GM18520 (cell line): ENCODE measurements around the gene PINLYP.

Experiments
- ATAC-seq: cut with Tn5 transposase; IDR thresholded peaks from one replicate; pipeline ENCODE4 v1.9.1; 2021; ENCODE audit not compliant: unreplicated experiment

PINLYP gene

GRCh38 chr19:43575156-43575950 is at the start of gene PINLYP, which contains the start of gene XRCC1:
TSS of gene PINLYP (plus strand) at chr19:43575801. CDS start at chr19:43577192, 1,391 bp downstream.
TSS of gene XRCC1 (minus strand) at chr19:43575527. CDS start at chr19:43575458, 69 bp downstream.
- peak; percentile 96 for ATAC-seq

- no peak for ATAC-seq
Measured at GRCh38 chr19:43525836-43526771, 49.5 kb upstream of the PINLYP start.

- ATAC-seq, result no peak
Measured at GRCh38 chr19:43526884-43527859, 48.4 kb upstream of the PINLYP start, which contains the start of gene ETHE1. TSS of gene ETHE1 (minus strand) at chr19:43527201. CDS start at chr19:43527177, 24 bp downstream.

- no peak for ATAC-seq
Measured at GRCh38 chr19:43527860-43528622, 47.6 kb upstream of the PINLYP start.

- peak; percentile 15 for ATAC-seq
Measured at GRCh38 chr19:43532571-43532961, 43.0 kb upstream of the PINLYP start.

- peak; percentile 64 for ATAC-seq
Measured at GRCh38 chr19:43532962-43533545, 42.5 kb upstream of the PINLYP start, which contains the start of gene ZNF575. TSS of gene ZNF575 (plus strand) at chr19:43533188. CDS start at chr19:43534423, 1,235 bp downstream.

GRCh38 chr19:43533546-43534304 is 41.9 kb upstream of the PINLYP start:
- ATAC-seq, result no peak

GRCh38 chr19:43534305-43534815 is 41.2 kb upstream of the PINLYP start:
- no peak for ATAC-seq

GRCh38 chr19:43534816-43535761 is 40.5 kb upstream of the PINLYP start:
- no peak for ATAC-seq

- no peak for ATAC-seq
Measured at GRCh38 chr19:43538922-43539321, 36.7 kb upstream of the PINLYP start.

- no peak for ATAC-seq
Measured at GRCh38 chr19:43540381-43540780, 35.2 kb upstream of the PINLYP start.

GRCh38 chr19:43541920-43542650 is 33.5 kb upstream of the PINLYP start:
- no peak for ATAC-seq

GRCh38 chr19:43544077-43544476 is 31.5 kb upstream of the PINLYP start:
- ATAC-seq, result no peak

- ATAC-seq, result no peak
Measured at GRCh38 chr19:43545276-43545675, 30.3 kb upstream of the PINLYP start.

- no peak for ATAC-seq
Measured at GRCh38 chr19:43545981-43546380, 29.6 kb upstream of the PINLYP start.

- no peak for ATAC-seq
Measured at GRCh38 chr19:43546581-43546980, 29.0 kb upstream of the PINLYP start.
